Measurements from ENCODE around the gene TSPAN14. TPM values are rescaled to one million over a fixed set of nuclear protein-coding genes. Genes with fewer than 3 reads are reported as not detected.
A peak's percentile ranks its signal among the peaks of the same experiment; 100 is the strongest.

TSPAN14 gene
- total RNA-seq, 1 experiment from 2014 or later, result 40.4 TPM

GRCh38 chr10:80443531-80443974 is 10.6 kb upstream of the TSPAN14 start:
- Histone ChIP-seq H3K9me3 (replicated peaks) (no peaks in the 10 kb centered on the region), H3K36me3 (no peaks in the 10 kb centered on the region), H3K4me3 (no peak overlapping the region), H3K27me3 (no peaks in the 10 kb centered on the region), H3K27ac (peak overlapping the region; percentile 32), H3K4me1 (peaks cover 22% of the 10 kb centered on the region)
- DNase-seq, result peak; percentile 70 to 82

- Histone ChIP-seq H3K4me1 (peaks cover 22% of the 10 kb centered on the region), H3K4me3 (no peak overlapping the region), H3K9me3 (replicated peaks) (no peaks in the 10 kb centered on the region), H3K27ac (peak overlapping the region; percentile 32), H3K36me3 (no peaks in the 10 kb centered on the region), H3K27me3 (no peaks in the 10 kb centered on the region)
- DNase-seq, result peak; percentile 48 to 72
Measured at GRCh38 chr10:80444124-80444523, 10.0 kb upstream of the TSPAN14 start.

DNA sequence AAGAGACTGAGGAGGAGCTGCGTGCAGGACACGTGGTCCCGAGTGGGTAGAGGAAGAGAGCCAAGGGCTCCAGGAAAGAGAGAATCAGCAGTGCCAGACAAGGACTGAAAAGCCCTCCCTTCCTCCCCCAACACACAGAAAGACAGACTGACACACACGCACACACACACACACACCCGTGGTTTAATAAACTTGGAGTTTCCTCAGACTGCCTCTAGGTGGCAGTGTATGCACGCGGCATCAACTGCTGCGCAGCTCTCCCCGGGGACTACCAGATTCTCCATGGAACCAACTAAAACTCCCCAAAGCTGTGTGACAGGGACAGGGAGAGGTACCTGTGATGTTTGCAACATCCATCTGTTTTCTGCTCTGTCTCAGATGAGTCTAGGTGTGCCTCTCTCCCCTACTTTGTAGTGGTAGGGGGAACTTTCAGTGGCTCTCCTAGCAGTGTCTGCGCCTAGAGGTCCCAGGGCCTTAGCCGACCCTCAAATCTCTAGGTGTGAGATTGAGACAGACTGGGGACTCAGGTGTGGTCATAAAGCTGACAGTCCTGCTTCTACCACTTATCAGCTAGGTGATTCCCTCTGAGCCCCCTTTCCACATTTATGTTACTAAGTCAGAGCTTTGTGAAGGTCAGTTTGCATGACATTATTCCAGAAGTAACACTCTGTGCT is 9.3 kb upstream of the TSPAN14 start:
- Histone ChIP-seq H3K36me3 (no peaks in the 10 kb centered on the region), H3K4me3 (no peak overlapping the region), H3K4me1 (peaks cover 22% of the 10 kb centered on the region), H3K27ac (peak overlapping the region; percentile 32), H3K9me3 (replicated peaks) (no peaks in the 10 kb centered on the region), H3K27me3 (no peaks in the 10 kb centered on the region)
- peak; percentile 77 to 90 for DNase-seq

- no peak for DNase-seq
- Histone ChIP-seq H3K4me1 (peaks cover 28% of the 10 kb centered on the region), H3K27me3 (no peaks in the 10 kb centered on the region), H3K4me3 (no peak overlapping the region), H3K36me3 (no peaks in the 10 kb centered on the region), H3K9me3 (replicated peaks) (no peaks in the 10 kb centered on the region), H3K27ac (no peak overlapping the region)
Measured at GRCh38 chr10:80447436-80448190, 6.5 kb upstream of the TSPAN14 start.

DNA sequence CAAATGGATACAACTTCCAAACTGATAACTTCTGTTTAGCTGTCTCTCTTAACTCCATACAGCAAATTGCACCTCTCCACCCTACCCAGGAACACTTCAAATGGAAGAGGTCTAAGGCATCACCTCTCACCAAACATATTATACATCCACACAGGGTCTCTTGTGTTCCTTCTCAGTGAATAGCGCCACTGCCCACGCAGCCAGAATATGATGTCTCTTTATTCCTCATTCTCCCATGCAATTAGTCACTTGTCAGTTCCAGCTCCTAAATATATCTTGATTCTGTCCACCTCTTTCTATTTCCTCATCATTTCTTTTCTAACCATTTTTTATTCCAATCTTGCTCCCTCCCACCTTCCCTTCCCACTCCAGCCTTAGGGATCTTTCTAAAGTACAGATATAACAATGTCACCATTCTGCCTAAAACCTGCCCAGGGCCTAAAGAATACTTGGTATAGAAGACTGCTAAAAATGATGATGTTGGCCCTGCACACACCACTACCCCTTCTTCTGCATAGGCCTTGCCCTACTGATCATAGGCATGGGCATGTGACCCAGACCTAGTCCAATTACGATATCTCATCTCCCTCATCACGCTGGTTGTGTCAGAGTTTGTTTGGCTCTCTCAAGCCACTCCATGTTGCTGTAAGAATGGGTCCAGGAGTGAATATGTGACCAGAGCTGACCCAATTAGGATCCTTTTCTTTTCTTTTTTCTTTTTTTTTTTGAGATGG is 5.7 kb upstream of the TSPAN14 start:
- H3K4me1 ChIP-seq, result peaks cover 25% of the 10 kb centered on the region

DNA sequence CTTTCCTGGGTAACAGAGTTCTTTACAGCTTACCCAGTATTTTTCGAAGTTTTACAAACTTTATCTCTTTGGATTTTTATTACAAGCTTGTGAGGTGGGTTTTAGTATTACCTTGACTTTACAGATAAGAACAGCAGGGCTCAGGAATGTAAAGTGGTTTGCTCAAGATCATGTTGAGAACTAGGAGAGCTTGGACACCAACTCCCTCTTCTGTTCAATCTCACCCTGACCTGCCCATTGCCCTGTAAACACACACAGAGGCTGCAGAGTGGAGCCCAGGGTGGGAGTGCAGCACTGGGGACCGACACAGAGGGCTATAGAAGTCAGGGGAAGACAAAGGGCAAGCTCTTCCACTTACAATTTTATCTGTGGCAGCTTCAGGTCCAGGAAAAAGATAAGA is 4.6 kb upstream of the TSPAN14 start:
- Histone ChIP-seq H3K27ac (no peak overlapping the region), H3K4me3 (no peak overlapping the region), H3K27me3 (no peaks in the 10 kb centered on the region), H3K36me3 (no peaks in the 10 kb centered on the region), H3K9me3 (replicated peaks) (no peaks in the 10 kb centered on the region), H3K4me1 (peaks cover 15% of the 10 kb centered on the region; the same call in 1 of the 2 replicates)
- DNase-seq, result no peak

More for the DNA sequence above, 5.7 kb upstream of the TSPAN14 start:
- H3K27me3 ChIP-seq, result no peaks in the 10 kb centered on the region
- no peaks in the 10 kb centered on the region for H3K36me3 ChIP-seq
- DNase-seq, result no peak
- H3K4me3 ChIP-seq, result no peak overlapping the region
- no peaks in the 10 kb centered on the region for H3K9me3 ChIP-seq (replicated peaks)
- no peak overlapping the region for H3K27ac ChIP-seq

GRCh38 chr10:80451132-80451531 is 3.0 kb upstream of the TSPAN14 start:
- Histone ChIP-seq H3K27ac (no peak overlapping the region), H3K27me3 (no peaks in the 10 kb centered on the region), H3K36me3 (no peaks in the 10 kb centered on the region), H3K4me1 (peaks cover 14% of the 10 kb centered on the region; the same call in 1 of the 2 replicates), H3K9me3 (replicated peaks) (no peaks in the 10 kb centered on the region), H3K4me3 (no peak overlapping the region)
- no peak for DNase-seq

DNA sequence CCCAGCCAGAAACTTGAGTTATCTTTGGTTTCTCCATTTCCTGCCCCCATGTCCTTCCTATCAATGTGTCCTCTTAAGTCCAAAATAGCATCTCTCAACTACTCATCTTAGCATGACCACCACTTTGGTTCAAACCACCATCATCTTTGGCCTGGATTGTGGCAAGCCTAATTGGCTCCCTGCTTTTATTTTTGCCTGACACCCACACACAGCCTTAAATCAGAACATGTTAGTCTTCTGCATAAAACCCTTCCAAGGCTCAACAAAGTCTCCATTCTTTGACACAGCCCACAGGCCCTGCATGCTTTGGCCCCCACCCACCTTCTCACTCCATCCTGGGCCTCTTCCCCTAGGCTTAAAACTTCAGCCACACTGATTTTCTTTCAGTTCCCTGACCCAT is 2.0 kb upstream of the TSPAN14 start:
- peaks cover 20% of the 10 kb centered on the region for H3K4me1 ChIP-seq
- no peaks in the 10 kb centered on the region for H3K27me3 ChIP-seq
- no peak overlapping the region for H3K4me3 ChIP-seq
- H3K36me3 ChIP-seq, result no peaks in the 10 kb centered on the region
- H3K27ac ChIP-seq, result peak overlapping the region; percentile 43; the same call in 1 of the 2 replicates
- no peaks in the 10 kb centered on the region for H3K9me3 ChIP-seq (replicated peaks)
- DNase-seq, result no peak

DNA sequence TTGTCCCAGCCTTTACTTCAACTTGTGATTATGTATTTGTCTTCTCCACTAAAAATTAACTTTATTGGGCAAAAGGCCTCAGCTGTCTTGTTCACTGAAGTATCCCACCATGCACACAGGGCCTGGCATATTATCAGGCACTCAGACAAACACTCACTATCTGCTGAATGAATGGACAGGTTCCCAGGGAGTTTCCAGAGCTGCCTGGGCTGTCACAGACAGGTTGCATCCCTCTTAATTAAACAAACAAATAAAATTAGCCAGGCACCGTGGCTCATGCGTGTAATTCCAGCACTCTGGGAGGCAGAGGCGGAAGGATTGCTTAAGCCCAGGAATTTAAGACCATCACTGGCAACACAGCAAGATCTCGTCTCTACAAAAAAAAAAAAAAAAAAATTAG is 1.5 kb upstream of the TSPAN14 start:
- Histone ChIP-seq H3K4me3 (no peak overlapping the region), H3K27ac (peak overlapping the region; percentile 43; the same call in 1 of the 2 replicates), H3K9me3 (replicated peaks) (no peaks in the 10 kb centered on the region), H3K27me3 (no peaks in the 10 kb centered on the region), H3K4me1 (peaks cover 20% of the 10 kb centered on the region), H3K36me3 (no peaks in the 10 kb centered on the region)
- DNase-seq, result peak; percentile 31 to 54

DNA sequence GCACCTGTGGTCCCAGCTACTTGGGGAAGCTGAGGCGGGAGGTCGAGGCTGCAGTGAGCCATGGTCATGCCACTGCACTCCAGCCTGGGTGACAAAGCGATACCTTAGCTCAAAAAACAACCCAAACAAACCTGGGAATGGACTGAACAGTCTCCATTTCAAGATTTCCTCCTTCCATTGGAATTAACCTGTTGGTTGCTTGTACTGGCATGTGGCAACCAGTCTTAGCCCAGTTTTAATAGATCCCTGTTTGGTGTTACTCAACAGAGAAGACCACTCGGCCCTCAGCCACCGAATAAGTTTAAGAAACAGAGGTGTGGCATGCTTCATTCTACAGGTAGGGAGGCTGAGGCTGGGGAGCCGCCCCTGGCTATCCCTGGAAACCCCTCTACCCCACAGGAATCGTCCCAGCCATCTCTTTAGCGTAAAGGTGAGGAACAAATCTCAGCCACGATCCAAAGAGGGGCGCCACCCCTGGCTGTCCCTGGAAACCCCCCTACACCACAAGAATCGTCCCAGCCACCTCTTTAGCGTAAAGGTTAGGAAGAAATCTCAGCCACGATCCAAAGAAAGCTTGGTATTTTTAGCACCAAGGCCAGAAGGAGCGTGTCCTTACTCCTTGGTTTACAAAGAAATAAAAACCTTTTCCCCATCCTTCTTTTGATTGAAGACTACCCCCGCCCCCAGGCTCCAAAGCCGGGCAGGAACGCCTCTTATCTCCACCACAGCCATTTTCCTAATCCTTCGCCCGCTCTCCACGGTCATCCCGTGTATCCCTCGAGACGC is 861 bp upstream of the TSPAN14 start:
- Histone ChIP-seq H3K27ac (peak overlapping the region; percentile 40), H3K4me3 (peak overlapping the region; percentile 60), H3K27me3 (no peaks in the 10 kb centered on the region), H3K36me3 (no peaks in the 10 kb centered on the region), H3K4me1 (peaks cover 24% of the 10 kb centered on the region), H3K9me3 (replicated peaks) (no peaks in the 10 kb centered on the region)
- DNase-seq, result no peak

- DNase-seq, result peak; percentile 38 to 43
- peak overlapping the region; percentile 97 for H3K4me3 ChIP-seq
- H3K9me3 ChIP-seq (replicated peaks), result no peaks in the 10 kb centered on the region
- H3K27me3 ChIP-seq, result no peaks in the 10 kb centered on the region
- H3K36me3 ChIP-seq, result no peaks in the 10 kb centered on the region
- H3K4me1 ChIP-seq, result peaks cover 35% of the 10 kb centered on the region
- H3K27ac ChIP-seq, result peak overlapping the region; percentile 76
Measured at GRCh38 chr10:80454513-80455460, 677 bp downstream of the TSPAN14 start.

- Histone ChIP-seq H3K4me3 (peak overlapping the region; percentile 97), H3K9me3 (replicated peaks) (no peaks in the 10 kb centered on the region), H3K27ac (no peak overlapping the region), H3K4me1 (peaks cover 44% of the 10 kb centered on the region), H3K27me3 (no peaks in the 10 kb centered on the region), H3K36me3 (no peaks in the 10 kb centered on the region)
- no peak for DNase-seq
Measured at GRCh38 chr10:80455461-80456349, 1.6 kb downstream of the TSPAN14 start.
